ENCODE results near the gene SHISAL1. TPM values are rescaled to one million over a fixed set of nuclear protein-coding genes. Genes with fewer than 3 reads are reported as not detected.

SHISAL1 gene
- total and polyA plus RNA-seq, 10 donors: 0.10 to 0.47 (median 0.22) TPM

- Histone ChIP-seq H3K4me1 (no peaks in the 10 kb centered on the region), H3K9me3 (peaks cover 0 to 21% (median 9%) of the 10 kb centered on the region in 8 donors), H3K36me3 (no peaks in the 10 kb centered on the region), H3K4me3 (no peak overlapping the region), H3K27ac (no peak overlapping the region), H3K27me3 (replicated peaks in 1 of 7) (peaks cover 0 to 33% (median 0%) of the 10 kb centered on the region in 7 donors)
- intact Hi-C loops (cut with DNase I; ENCODE audit: low total_unique reads): no loop called here
- 83 to 88% (median 85%) methylated on average over 9 to 25 of the region's 25 CpGs for WGBS, 5 donors
- DNase-seq: no peak
- TF ChIP-seq POLR2A (IDR thresholded peaks at IDR 0.05) (no peak), CTCF (IDR thresholded peaks at IDR 0.05 in 8 of 11, conservative IDR thresholded peaks at IDR 0.05 in 3 of 11) (no peak)
Measured at GRCh38 chr22:44298406-44299091, 14.2 kb downstream of the SHISAL1 start.

DNA sequence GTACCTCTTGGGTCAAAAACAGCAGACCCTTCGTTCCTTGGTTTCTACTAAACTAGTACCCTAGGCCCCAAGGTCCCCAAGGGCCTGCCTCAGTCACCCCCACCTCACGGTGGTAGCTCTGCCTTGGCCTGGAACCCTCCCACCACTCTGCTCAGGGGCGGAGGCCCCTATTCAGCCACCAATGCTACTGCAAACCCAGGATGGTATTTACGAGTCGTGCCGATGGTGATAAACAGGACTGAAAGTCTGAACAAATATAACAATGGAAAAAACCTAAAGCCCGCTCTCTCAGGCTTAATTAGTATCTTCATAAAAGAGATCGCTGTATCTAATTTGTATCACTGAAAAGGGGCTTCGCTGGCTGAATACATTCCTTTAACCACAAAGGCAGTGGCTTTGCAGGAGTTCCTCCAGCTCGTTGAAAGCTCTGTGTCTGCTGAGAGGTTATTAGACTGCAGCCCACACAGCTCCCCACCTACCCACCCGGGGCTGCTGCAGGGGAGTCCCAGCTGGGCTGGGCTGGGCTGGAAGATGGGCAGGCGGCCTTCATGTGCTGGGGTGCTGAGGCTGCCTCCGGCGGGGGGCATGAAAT lies 15.2 kb downstream of the SHISAL1 start:
- TF ChIP-seq CTCF (IDR thresholded peaks at IDR 0.05 in 8 of 11, conservative IDR thresholded peaks at IDR 0.05 in 3 of 11) (no peak), POLR2AphosphoS5 (IDR thresholded peaks at IDR 0.05) (no peak), POLR2A (IDR thresholded peaks at IDR 0.05) (no peak)
- no peak for DNase-seq
- peaks cover 0 to 21% (median 9%) of the 10 kb centered on the region in 8 donors for H3K9me3 ChIP-seq
- H3K36me3 ChIP-seq: no peaks in the 10 kb centered on the region
- 74 to 84% (median 83%) methylated on average over 14 of the region's 14 CpGs for WGBS, 5 donors
- H3K4me3 ChIP-seq: no peak overlapping the region
- no peak overlapping the region for H3K27ac ChIP-seq
- peaks cover 0 to 43% (median 0%) of the 10 kb centered on the region in 7 donors for H3K27me3 ChIP-seq (replicated peaks in 1 of 7)
- intact Hi-C loops (cut with DNase I; ENCODE audit: low total_unique reads): no loop called here
- H3K4me1 ChIP-seq: no peaks in the 10 kb centered on the region

DNA sequence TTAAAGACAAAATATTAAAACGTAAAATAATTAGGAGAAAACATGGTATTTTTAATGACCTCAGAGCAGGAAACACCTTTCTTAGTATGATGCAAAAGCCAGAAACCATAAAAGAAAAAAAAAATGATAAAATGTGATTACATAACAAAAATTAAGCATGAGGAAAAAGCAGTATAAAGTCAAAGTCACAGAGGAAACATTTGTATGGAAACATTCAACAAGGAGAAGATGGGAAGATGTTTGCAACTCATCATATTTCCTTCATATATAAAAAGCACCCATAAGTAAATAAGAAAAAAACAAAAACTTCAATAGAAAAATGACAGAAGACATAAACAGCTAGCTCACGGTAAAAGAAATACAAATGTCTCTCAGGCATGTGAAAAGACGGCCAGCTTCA lies 17.3 kb downstream of the SHISAL1 start:
- no peak for DNase-seq
- H3K36me3 ChIP-seq: no peaks in the 10 kb centered on the region
- intact Hi-C loops (cut with DNase I; ENCODE audit: low total_unique reads): no loop called here
- WGBS, 5 donors: 77 to 91% (median 82%) methylated on average over 3 of the region's 3 CpGs
- TF ChIP-seq POLR2AphosphoS5 (IDR thresholded peaks at IDR 0.05): no peak
- TF ChIP-seq POLR2A (IDR thresholded peaks at IDR 0.05): no peak
- no peak for TF ChIP-seq CTCF (IDR thresholded peaks at IDR 0.05 in 8 of 11, conservative IDR thresholded peaks at IDR 0.05 in 3 of 11)
- H3K4me1 ChIP-seq: peaks cover 0 to 15% (median 4%) of the 10 kb centered on the region in 6 donors
- no peak overlapping the region for H3K4me3 ChIP-seq
- no peak overlapping the region for H3K27ac ChIP-seq
- H3K27me3 ChIP-seq (replicated peaks in 1 of 7): peaks cover 0 to 51% (median 0%) of the 10 kb centered on the region in 7 donors
- H3K9me3 ChIP-seq: peaks cover 0 to 21% (median 9%) of the 10 kb centered on the region in 8 donors

- Histone ChIP-seq H3K27ac (no peak overlapping the region), H3K4me1 (peaks cover 0 to 15% (median 4%) of the 10 kb centered on the region in 6 donors), H3K36me3 (no peaks in the 10 kb centered on the region), H3K9me3 (peaks cover 0 to 21% (median 9%) of the 10 kb centered on the region in 8 donors), H3K4me3 (no peak overlapping the region), H3K27me3 (replicated peaks in 1 of 7) (peaks cover 0 to 49% (median 0%) of the 10 kb centered on the region in 7 donors)
- intact Hi-C loops (cut with DNase I; ENCODE audit: low total_unique reads): no loop called here
- TF ChIP-seq POLR2AphosphoS5 (IDR thresholded peaks at IDR 0.05): no peak
- TF ChIP-seq POLR2A (IDR thresholded peaks at IDR 0.05): no peak
- no peak for TF ChIP-seq CTCF (IDR thresholded peaks at IDR 0.05 in 8 of 11, conservative IDR thresholded peaks at IDR 0.05 in 3 of 11)
- WGBS, 5 donors: 56 to 82% (median 64%) methylated on average over 5 to 6 of the region's 6 CpGs
- no peak for DNase-seq
Measured at GRCh38 chr22:44293876-44294275, 18.9 kb downstream of the SHISAL1 start.
